Erythroblast (primary cell): ENCODE data around the gene B4GAT1.

Experiments used
- GATA1 ChIP-seq: IDR thresholded peaks from 2 replicates; pipeline ENCODE4 v1.6.1; 2011; ENCODE audit warnings: low read depth, mild to moderate bottlenecking, control low read depth, low read length, moderate library complexity
- POLR2A ChIP-seq: IDR thresholded peaks from 2 replicates; pipeline ENCODE4 v1.6.1; 2011; ENCODE audit warnings: mild to moderate bottlenecking, low read length

- TF ChIP-seq POLR2A (no peak), GATA1 (no peak)
Observed at GRCh38 chr11:66333220-66333877, 14.1 kb downstream of the B4GAT1 start.
